GM18873 (cell line): ENCODE results near the gene ARL4D.
"Not testable (repeated sequence)": the region's sequence is repeated elsewhere in the genome, so short reads cannot be mapped to it uniquely, and the experiment has no call there.

Experiments
- ATAC-seq: cut with Tn5 transposase; IDR thresholded peaks from one replicate; pipeline ENCODE4 v1.9.1; 2021; ENCODE audit warnings: mild to moderate bottlenecking, moderate library complexity, moderate number of reproducible peaks; ENCODE audit not compliant: unreplicated experiment, low FRiP score

ARL4D gene

GRCh38 chr17:43368740-43369506, 29.9 kb upstream of the ARL4D start:
- no peak for ATAC-seq

- no peak for ATAC-seq
Observed at GRCh38 chr17:43369986-43370385, 28.8 kb upstream of the ARL4D start.

- ATAC-seq = no peak
Observed at GRCh38 chr17:43371227-43371821, 27.5 kb upstream of the ARL4D start.

- ATAC-seq = no peak
Observed at GRCh38 chr17:43372273-43372911, 26.4 kb upstream of the ARL4D start.

GRCh38 chr17:43373356-43373755, 25.4 kb upstream of the ARL4D start:
- no peak for ATAC-seq

GRCh38 chr17:43375915-43376314, 22.9 kb upstream of the ARL4D start:
- ATAC-seq = not testable (repeated sequence)

- ATAC-seq = no peak
Observed at GRCh38 chr17:43377056-43377810, 21.6 kb upstream of the ARL4D start.

GRCh38 chr17:43378766-43379165, 20.0 kb upstream of the ARL4D start:
- ATAC-seq = no peak

GRCh38 chr17:43380307-43380706, 18.5 kb upstream of the ARL4D start:
- ATAC-seq = no peak

- no peak for ATAC-seq
Observed at GRCh38 chr17:43381204-43381603, 17.6 kb upstream of the ARL4D start.

GRCh38 chr17:43381621-43382020, 17.2 kb upstream of the ARL4D start:
- no peak for ATAC-seq

- no peak for ATAC-seq
Observed at GRCh38 chr17:43382776-43383175, 16.0 kb upstream of the ARL4D start.

- no peak for ATAC-seq
Observed at GRCh38 chr17:43383372-43383771, 15.4 kb upstream of the ARL4D start.

GRCh38 chr17:43383826-43384475, 14.8 kb upstream of the ARL4D start:
- ATAC-seq = no peak

- no peak for ATAC-seq
Observed at GRCh38 chr17:43384476-43384862, 14.3 kb upstream of the ARL4D start.

- no peak for ATAC-seq
Observed at GRCh38 chr17:43385046-43385831, 13.6 kb upstream of the ARL4D start.

- peak; percentile 60 for ATAC-seq
Observed at GRCh38 chr17:43388359-43389045, 10.3 kb upstream of the ARL4D start.

GRCh38 chr17:43389046-43389947, 9.5 kb upstream of the ARL4D start:
- no peak for ATAC-seq
